Ishikawa (cell line): ENCODE data around the gene C1D.

ENCODE experiments used
- CEBPB ChIP-seq: IDR thresholded peaks from 2 replicates; pipeline ENCODE4 v1.6.1; 2012
- CREB1 ChIP-seq: IDR thresholded peaks from 2 replicates; pipeline ENCODE4 v1.6.1; 2012; ENCODE audit warnings: low read depth
- REST ChIP-seq: IDR thresholded peaks from 2 replicates; pipeline ENCODE4 v1.6.1; 2012; ENCODE audit warnings: low read depth, mild to moderate bottlenecking
- TCF12 ChIP-seq: IDR thresholded peaks from 2 replicates; pipeline ENCODE4 v1.6.1; 2012; ENCODE audit warnings: low read depth
- YY1 ChIP-seq: IDR thresholded peaks from 2 replicates; pipeline ENCODE4 v1.6.1; 2012; ENCODE audit warnings: low read depth

DNA sequence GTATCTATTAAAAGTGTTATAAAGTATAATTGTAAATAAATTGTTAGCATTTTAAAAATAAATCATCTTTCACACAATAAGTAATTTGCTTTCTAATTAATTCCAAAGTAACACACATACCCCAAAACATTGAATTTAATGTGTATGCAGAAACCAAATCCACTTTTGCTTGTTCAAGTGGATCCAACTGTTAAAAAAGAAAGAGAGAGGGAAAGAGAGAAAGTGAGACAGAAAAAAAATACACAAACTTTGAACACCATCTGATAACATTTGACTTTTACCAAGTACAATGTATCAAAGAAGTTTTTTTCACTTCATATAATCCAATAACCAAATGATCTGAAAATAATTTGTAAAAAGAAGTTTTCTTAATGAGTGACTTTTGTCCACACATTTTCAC lies 16.6 kb downstream of the C1D start:
- TF ChIP-seq CREB1 (no peak), TCF12 (no peak), YY1 (no peak), REST (no peak), CEBPB (no peak)
